ENCODE results near the gene PLIN4.

PLIN4 gene

GRCh38 chr19:4505570-4506448 is 12.5 kb downstream of the PLIN4 start:
- DNase-seq: no peak

- no peak for DNase-seq
Observed at GRCh38 chr19:4504891-4505569, 13.3 kb downstream of the PLIN4 start.

GRCh38 chr19:4504297-4504701 is 14.0 kb downstream of the PLIN4 start:
- no peak for DNase-seq

GRCh38 chr19:4503825-4504170 is 14.5 kb downstream of the PLIN4 start:
- no peak for DNase-seq

DNA sequence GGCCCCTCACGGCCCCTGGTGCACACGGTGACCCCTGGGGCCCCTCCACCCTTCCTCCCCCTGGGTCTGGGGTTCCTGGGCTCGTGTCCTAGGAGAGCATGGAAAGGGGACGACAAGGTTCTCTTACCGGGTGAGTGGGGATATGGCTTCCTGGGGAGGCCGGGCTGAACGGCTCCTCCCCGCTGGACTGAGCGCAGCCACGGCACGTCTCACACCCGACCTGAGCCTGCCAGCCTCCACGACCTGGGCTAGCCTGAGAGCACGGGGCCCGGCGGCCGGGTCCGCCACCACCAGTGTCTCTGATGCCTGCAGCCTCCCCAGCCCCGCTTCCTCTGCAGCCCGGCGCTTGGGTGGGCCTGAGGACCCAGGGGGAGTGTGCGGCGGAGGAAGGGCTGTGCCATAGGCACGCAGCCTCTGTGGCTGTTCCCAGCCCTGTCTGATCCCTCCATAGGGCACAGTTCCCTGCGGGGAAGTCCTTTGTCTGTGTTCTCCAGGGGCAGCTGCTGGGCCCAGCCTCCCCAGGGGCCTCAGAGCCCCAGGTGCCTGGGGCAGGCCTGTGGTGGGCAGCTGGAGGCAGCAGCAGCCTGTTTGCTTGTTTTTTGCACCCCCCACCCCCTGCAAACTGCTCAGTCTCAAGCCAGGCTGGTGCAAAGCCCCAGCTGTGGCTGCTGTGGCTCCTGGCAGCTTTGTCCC is 15.0 kb downstream of the PLIN4 start:
- no peak for DNase-seq

- no peak for DNase-seq
Observed at GRCh38 chr19:4502282-4503131, 15.8 kb downstream of the PLIN4 start.

GRCh38 chr19:4501691-4502090 is 16.6 kb downstream of the PLIN4 start:
- DNase-seq: no peak

DNA sequence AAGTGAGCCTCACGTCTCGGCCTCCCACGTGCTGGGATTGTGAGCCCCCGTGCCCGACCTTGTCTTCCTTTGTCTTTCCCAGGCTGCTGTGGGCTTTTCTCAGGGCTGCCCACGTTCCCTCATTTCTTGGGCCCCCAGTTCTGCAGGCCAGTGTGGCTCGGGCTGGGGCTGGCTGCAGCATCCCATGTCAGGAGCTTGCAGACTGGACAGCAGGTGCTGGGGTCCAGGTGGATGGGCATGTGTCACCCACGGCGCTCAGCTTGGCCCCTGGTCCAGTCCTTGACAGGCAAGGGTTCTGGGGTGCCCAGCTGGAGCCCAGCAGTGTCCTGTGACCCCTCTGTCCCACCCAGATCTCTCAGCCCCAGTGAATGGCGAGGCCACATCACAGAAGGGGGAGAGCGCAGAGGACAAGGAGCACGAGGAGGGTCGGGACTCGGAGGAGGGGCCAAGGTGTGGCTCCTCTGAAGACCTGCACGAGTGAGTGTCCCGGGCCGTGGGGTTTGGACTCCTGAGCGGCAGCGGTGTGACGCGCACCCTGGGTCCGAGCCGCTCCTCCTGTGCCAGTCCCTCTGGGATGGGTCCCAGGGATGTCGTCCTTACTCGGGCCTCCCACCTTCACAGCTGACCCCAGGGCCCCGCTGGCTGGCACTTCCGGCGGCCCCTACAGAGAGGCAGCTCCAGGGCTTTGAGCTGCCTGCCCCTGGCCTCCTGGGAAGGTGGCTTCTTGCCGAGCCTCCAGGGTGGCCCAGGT is 17.3 kb downstream of the PLIN4 start:
- no peak for DNase-seq

- DNase-seq: no peak
Observed at GRCh38 chr19:4499855-4500254, 18.4 kb downstream of the PLIN4 start.

- DNase-seq: no peak
Observed at GRCh38 chr19:4499318-4499717, 19.0 kb downstream of the PLIN4 start.

- DNase-seq: no peak
Observed at GRCh38 chr19:4498694-4499093, 19.6 kb downstream of the PLIN4 start.

DNA sequence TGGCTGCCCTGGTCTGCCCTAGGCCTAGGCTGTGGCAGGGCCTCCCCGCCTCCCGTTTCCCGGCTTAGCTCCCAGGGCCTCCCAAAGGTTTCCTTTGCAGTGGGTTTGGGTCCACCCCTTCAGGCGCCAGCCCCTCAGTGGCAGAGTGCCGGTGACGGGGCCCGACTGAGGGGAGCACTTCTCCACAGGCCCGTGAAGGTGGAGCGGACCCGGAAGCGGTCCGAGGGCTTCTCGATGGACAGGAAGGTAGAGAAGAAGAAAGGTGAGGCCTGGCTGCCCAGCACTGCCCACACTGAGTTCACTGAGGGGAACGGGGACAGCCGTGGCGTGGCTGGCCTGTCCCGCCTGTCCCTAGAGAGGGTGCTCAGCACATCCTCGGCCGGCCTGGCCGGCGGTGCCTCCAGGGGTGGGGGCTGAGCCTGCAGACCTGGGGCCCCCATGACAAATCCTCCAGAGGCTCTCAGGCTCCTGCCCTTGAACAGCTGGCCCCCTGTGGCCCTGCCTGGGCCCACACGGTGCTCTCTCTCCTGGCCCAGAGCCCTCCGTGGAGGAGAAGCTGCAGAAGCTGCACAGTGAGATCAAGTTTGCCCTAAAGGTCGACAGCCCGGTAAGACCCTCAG is 20.4 kb downstream of the PLIN4 start:
- no peak for DNase-seq

- no peak for DNase-seq
Observed at GRCh38 chr19:4496304-4496703, 22.0 kb downstream of the PLIN4 start.

- DNase-seq: no peak
Observed at GRCh38 chr19:4495471-4495870, 22.8 kb downstream of the PLIN4 start.

DNA sequence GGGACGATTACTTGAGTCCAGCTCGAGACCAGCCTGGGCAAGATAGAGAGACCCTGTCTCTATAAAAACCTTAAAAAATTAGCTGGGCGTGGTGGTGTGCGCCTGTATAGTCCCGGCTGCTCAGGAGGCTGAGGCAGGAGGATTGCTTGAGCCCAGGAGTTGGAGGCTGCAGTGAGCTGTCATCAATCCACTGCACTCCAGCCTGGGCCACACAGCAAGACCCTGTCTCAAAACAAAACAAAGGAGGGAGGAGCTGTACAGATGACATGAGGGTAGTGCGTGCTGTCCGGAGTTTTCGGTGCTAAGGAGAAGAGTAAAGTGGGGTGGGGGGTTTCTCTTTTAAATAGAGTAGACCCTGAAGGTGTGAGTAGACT is 23.6 kb downstream of the PLIN4 start:
- no peak for DNase-seq

DNA sequence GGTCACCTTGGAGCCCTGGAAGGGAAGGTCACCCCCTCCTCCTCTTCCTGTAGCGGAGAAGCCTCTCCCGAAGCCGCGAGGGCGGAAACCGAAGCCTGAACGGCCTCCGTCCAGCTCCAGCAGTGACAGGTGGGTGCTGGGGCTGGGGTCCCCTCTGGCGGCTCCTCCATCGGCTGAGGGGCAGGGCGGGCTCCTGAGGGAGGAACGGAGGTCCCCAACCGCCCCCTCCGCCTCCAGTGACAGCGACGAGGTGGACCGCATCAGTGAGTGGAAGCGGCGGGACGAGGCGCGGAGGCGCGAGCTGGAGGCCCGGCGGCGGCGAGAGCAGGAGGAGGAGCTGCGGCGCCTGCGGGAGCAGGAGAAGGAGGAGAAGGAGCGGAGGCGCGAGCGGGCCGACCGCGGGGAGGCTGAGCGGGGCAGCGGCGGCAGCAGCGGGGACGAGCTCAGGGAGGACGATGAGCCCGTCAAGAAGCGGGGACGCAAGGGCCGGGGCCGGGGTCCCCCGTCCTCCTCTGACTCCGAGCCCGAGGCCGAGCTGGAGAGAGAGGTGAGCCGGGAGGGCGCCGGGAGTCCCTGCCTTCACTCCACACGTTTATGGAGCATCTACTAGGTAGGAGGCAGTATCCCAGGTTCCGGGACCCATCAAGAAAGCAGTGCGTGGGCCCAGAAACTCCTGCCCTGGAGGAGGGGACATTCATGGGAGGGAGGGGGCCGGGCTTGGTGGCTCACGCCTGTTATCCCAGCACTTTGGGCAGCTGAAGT is 24.2 kb downstream of the PLIN4 start:
- no peak for DNase-seq

- DNase-seq: no peak
Observed at GRCh38 chr19:4493104-4493928, 25.0 kb downstream of the PLIN4 start.

GRCh38 chr19:4492337-4493103 is 25.8 kb downstream of the PLIN4 start:
- no peak for DNase-seq

DNA sequence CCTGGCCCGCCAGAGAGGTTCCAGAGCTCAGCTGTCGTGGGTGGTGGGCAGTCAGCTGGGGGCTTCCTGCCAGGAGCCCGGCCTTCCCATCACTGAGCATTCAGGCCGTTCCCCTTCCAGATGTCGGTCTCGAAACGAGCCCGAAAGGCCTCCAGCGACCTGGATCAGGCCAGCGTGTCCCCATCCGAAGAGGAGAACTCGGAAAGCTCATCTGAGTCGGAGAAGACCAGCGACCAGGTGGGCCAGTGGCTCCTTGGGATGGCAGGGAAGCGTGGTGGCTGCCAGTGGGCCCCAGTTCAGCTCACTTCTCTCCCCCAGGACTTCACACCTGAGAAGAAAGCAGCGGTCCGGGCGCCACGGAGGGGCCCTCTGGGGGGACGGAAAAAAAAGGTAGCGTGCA is 26.8 kb downstream of the PLIN4 start:
- DNase-seq: no peak

Data from central memory CD4-positive, alpha-beta T cell (primary cell).